Fibroblast of lung (primary cell): ENCODE data around the gene AGBL3.

ENCODE experiments used
- CTCF ChIP-seq, 2 donors: IDR thresholded peaks in 1 of 2; conservative IDR thresholded peaks in 1 of 2; 1 replicate in 1 of 2; 2 replicates in 1 of 2; pipeline ENCODE4 v1.5.1; 2011 to 2012; ENCODE audit warnings: low read length in 2 of 2, control low read depth in 1 of 2, inconsistent platforms in 1 of 2, low read depth in 1 of 2, mild to moderate bottlenecking in 1 of 2
- EZH2 ChIP-seq: IDR thresholded peaks from 2 replicates; pipeline ENCODE4 v1.5.1; 2012; ENCODE audit warnings: low read length, control low read depth, mild to moderate bottlenecking; ENCODE audit errors: missing control alignments

DNA sequence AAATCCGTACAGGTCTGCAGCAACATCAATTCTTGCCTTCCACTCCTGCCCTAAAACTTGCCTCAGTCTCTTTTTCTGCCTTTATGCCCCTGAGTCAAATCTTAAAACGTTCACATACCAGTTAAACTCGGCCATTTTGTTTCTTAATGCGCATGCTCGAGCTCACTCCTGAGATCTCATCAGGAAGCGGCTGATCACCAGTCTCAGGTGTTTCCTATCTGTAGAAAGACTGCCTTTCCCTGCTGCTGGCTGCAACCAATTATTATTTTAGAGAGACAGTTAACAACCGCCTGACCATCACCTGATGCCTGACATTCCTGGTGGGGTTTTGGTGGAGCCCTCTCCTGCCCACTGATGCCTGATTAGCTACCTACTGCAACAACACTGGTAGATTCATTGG is 91.3 kb downstream of the AGBL3 start:
- TF ChIP-seq CTCF (conservative IDR thresholded peaks at IDR 0.05 in 1 of 2, IDR thresholded peaks at IDR 0.05 in 1 of 2; ENCODE audit: low read depth in 1 of 2, low read length in 2 of 2) (no peak), EZH2 (no peak)
